Stimulated activated CD4-positive, alpha-beta T cell treated with anti-CD3 and anti-CD28 coated beads, Interleukin-2, amount 100 ng/mL, for 4 hours (primary cell): ENCODE measurements around the gene NCKAP5.

ENCODE experiments used
- DNase-seq: peaks from one replicate; pipeline ENCODE4 v3.0.0-alpha.2; 2020; ENCODE audit warnings: low read depth

The NCKAP5 gene

DNA sequence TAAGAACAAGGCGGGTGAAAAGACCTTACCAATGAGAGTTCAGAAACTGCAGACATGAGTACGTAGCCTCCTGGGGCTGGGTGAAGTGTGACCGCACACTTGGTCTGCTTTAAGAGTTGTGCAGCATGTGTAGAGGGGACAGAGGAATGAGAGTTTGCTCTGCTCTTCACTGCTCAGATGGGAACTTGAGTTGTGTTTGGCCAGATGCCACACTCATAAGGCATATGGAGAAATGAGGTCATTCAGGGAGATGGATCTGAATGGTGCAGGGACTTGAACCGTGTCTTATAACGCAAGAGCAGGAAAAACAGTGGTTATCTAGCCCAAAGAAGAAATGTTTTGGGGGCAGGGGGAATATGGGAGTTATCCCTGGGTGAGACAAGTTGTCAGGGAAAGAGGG lies 624.4 kb downstream of the NCKAP5 start:
- DNase-seq: no peak

DNA sequence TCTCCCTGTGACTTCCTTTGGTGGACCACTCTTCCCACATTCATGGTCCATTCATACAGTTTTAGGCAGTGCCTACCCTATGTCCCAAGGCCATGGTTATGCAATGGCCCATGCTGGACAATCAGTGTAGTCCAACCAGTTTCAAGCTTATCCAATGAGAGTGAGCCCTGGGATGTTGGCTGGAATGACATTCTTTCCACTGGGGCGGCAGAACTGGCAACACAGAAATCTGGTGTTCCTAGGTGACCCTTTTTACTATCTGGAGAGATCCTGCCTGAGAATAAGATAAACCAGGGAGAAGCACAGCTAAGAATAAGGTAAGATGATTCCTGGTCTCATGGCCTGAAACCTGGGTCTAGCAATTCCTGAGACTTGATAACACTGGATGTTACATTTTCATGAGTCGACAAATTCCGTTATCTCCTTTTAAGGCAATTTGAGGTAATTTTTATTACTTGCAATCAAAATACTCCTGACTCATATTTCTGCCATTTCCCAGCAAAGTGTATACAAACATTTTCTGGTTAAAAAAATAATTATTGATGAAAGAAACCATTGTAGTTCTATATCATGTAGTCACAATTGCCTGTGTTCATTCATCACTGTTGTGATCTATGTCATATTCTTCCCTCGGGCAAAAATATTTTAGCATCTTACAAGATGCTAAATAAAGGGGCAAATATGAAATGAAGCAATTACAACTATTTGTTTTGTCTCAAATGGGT lies 626.8 kb downstream of the NCKAP5 start:
- DNase-seq: no peak

DNA sequence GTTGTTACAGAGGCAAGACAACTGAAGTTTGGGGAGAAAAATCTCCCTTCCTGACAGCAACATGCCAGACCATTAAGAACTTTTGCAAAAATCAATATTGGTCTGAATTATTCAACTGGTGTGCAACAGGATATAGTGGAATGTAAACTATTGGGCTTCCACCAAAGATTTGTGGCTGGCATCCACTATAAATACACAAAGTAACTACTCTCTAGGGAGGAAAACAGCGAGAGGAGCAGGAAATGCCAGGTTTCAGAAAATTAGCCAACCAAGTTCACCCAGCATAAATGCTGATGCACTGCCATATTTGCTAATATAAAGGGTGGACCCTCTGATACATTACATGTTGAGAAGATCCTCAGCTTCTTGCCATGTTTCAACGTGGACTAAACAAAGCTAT lies 630.6 kb downstream of the NCKAP5 start:
- no peak for DNase-seq

DNA sequence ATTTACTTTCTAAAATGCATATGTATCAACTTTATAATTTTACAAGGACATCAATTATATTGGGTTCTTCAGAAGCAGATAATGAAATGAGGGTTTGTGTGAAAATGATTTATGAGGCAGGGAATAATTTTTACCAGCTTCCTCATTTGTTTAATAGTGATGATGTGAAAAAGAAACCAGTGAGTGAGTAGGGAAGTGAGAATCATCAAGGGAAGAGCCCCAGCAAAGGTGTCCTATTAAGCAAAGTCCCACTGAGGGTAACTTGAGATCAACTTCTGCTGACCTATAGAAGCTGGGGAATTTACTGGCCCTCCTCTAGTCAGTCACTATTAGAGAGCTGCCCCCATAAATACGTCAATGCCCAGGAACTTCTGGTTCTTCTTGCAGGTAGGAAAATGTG lies 631.5 kb downstream of the NCKAP5 start:
- no peak for DNase-seq

DNA sequence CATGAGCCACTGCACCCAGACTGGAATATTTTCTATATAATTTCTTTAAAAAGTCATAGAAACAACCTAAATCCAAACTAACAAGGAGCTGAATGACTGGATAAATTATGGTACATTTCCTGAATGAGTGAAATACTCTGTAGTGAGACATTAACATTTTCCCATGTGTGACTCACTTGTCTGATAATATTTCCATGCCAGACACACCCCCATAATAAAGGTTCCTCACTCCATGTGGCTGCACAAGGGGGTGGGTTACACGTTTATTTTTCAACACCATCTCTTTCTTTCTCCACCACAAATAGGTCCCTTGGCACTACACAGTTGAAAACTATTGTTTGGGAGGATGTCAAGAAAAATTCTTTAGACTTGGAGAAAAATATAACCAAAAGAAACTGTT lies 632.0 kb downstream of the NCKAP5 start:
- no peak for DNase-seq

DNA sequence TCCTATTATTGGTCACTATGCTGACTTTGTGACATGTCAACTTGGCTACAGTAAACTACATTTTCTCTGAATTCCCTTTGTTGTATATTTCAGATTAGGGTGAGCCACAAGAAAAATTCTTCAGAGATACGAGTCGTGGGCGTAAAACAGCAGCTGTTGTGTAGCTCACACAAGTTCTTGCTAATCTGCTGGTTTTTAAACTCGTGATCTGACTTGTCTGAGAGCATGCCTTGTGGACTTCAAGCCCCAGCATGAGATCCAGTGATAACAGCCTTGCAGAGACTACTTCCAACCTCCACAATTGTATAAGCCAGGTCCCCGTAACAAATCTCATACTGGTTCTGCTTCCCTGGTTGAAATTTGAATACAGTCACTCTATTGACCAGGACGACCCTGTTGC lies 638.5 kb downstream of the NCKAP5 start:
- DNase-seq: no peak

DNA sequence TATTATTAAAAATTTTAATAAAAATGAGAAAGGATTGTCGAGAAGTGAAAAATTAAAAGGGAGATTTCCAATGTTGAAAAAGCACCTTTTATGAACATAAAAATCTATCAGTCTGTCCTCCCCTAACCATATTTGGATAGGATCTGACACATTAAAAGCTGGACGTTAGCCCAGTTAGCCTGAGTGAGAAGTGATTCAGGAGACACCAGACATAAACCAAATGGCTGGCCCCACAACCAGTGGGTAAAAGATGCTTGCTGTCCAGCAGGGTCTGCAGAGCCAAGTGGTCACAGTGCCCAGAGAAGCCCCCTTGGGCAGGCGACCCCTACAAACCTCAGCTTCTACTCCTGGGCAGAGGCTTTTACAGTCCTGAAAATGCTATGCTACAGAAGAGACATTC lies 644.5 kb downstream of the NCKAP5 start:
- no peak for DNase-seq

DNA sequence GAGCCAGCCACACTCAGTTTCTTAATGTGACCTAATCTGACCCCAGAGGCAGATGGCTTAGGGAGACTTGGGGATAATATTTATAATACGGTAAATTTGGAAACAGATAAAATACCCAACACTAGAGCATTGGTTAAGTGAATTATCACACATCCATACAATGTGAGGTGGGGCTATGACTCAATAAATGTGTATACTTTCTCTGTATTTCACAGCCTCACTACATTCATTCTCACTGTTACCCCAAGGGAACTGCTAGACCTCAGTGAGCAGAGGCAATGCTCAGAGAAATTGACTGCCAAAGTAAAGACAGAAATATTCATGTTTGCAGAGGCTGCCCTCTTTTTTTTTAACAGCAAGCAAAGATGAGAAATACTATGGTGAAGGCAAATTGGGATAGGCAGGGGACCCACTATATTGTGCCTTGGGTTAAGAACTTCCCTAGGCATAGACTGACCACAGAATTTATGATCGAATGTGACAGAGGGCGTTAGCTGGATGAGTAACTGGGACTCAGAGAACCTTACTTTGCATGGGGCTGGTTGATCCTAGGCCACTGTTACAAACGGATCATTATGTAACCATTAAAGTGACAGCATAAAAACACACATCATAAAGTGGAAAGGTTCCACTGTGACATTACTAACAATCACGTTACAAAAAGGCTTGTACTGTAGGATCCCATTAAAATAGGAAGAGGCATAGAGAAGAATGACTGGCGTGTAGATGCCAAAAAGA lies 652.3 kb downstream of the NCKAP5 start:
- no peak for DNase-seq

DNA sequence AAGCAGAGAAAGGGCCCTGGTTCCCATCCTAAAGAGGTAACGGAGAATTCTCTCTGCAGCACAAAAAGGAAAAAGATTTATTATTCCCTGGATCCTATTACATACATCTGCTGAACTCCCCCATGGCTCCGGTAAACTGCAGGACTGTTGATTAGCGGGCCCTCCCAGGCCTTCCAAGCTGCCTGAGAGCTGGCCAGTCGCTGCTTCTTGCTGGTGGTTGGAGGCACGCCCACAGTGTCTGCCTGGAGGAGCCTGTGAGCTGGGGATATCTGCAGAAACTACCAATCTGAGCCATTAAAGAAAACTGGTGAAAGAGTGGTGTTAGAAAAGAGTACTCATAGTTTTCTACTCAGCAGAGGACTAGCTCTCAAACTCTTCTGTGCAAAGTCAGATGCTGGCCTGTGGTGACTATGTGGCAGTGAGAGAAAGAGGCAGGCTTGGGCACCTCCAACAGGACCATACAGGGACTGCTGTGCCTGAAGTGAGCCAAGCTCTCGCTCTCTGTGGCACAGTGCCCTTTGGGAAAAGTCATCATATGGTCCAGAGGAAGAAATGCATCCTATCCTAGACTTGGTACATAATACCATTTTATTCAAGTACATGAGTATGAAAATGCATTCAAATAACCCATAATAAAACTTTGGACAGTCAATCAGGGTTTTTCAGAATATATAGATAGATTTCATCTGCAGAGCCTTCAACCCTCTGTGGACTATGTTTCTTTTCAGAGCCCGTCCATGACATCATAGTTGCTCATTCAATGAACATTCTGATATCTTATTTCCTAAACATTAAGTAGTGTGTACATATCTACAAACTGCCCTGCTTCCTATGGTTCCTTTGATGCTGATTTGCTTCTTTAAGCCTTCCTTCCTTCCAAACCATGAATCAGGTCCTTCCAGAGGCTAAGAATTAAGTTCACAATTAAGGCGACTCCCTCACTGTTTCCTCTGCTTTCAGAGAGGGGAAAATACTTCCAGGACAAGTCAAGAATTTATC lies 656.2 kb downstream of the NCKAP5 start:
- DNase-seq: no peak

DNA sequence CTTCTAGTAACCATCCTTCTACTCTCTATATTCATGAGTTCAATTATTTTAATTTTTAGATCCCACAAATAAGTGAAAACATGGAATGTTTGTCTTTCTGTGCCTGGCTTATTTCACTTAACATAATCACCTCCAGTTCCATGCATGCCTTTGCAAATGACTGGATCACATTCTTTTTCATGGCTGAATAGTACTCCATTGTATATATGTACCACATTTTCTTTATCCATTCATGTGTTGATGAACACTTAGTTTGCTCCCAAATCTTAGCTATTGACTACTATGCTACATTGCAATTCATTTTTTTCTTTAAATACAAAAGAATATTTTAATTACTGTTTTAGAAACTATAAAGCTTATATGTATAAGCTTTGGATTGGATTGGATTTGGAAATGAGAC lies 657.8 kb downstream of the NCKAP5 start:
- DNase-seq: no peak

DNA sequence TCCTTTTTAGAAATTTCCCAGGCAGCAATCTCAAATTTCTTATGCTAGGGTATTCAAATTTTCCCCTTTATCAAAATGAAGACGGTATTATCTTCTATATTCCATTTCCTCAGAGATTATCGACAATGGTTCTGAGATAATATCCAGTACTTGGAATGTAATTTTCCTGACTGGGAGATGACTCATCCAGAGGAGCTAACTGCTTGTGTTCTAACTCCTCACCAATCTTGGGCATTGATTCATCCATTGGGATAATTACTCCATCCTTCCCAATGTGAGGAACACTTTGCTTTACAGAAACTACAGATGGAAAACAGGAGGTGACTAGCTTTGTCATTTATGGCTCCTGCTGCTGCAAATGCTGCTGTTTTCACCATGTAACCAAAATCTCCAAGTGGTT lies 658.8 kb downstream of the NCKAP5 start:
- DNase-seq: no peak

DNA sequence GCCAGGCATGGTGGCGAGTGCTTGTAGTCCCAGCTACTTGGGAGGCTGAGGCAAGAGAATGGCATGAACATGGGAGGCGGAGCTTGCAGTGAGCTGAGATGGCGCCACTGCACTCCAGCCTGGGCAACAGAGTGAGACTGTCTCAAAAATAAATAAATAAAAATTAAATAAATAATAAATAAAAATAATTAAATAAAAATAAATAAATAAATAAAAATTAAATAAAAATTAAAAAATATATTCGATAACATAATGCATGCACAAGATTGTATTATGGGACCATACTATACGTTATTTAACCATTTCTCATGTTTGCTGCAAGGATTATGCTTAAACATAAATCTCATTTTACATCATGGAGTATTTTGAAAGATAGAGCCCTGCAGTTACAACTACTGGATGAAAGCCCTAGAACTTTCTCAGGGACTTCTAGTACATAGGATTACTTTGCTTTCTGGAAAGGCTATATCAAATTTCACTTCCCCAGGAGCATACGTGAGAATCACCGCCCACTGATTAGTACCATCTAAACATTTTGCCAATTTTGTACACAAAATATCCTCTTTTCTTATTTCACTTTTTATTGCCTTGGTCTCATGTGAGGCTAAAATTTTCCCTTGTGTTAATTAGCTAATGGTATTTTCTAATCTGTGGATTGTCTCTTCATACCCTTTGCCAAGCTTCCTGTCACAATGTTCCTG lies 664.0 kb downstream of the NCKAP5 start:
- DNase-seq: no peak

DNA sequence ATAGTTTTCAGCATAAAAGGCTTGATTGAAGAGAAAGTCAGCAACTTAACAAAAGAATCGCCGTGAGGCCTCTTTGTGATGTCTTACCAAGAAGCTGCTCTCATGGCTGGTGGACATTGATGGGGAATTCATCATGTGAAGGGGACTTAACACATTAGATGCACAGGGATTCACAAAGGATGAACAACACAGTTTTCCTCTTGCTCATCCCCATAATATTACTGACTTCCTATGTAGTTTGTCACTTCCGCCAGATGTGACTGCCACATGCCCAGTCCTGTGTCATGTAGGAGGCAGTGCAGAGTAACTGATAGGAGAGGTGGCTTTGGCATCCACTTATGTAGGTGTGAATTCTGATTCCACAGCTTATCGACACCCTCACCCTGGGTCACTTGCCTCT lies 665.6 kb downstream of the NCKAP5 start:
- DNase-seq: no peak

DNA sequence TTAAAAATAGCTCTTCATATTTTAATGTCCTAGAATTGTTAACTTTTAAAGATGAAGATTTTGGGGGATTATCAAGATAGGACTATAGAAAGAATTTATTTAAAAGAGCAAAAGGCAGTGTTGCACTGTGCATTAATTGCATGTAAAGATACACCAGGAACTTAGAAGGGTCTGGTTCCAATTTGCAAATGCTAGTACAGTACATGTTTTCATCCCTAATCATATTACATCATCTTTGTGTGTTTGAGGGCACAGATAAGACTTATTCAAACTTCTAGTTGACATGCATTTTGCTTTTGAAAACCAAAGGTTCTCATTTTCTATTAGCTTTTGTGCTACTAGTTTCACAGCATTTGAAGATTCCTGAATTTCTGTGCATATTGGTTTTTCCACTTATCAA lies 666.6 kb downstream of the NCKAP5 start:
- DNase-seq: no peak

DNA sequence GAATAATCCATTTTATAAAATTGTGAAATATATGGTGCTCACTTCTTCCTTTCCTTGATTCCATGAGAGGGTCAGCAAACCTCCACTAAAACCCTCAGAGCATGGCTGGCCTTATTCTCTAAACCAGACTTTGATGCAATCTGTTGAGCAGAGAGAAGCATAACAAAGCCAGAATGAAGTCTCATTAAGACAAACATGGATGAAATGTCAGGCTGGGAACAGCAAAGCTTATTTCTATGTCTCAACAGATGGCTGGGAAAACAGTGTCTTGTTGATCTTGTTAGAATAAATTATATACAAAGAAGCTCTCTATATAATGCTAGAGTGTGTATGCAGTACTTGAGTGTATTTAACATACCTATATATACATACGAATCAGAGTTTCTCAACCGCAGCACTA lies 671.2 kb downstream of the NCKAP5 start:
- no peak for DNase-seq

DNA sequence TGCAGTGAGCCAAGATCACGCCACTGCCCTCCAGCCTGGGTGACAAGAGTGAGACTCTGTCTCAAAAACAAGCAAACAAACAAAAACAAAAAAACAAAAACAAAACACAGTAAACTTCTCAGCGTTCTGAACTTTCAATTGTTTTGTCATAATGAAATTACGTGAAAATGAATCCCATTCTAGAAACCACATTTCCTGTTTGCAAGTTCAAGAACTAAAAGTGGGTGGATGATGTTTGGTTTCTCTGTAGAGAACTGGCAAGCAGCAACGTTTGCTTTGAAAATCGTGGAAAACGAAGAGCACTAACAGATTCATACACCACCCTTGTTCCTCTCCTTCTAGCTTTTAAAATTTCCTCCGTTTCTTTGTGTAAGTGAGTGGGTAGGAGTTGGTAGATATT lies 672.2 kb downstream of the NCKAP5 start:
- DNase-seq: no peak

DNA sequence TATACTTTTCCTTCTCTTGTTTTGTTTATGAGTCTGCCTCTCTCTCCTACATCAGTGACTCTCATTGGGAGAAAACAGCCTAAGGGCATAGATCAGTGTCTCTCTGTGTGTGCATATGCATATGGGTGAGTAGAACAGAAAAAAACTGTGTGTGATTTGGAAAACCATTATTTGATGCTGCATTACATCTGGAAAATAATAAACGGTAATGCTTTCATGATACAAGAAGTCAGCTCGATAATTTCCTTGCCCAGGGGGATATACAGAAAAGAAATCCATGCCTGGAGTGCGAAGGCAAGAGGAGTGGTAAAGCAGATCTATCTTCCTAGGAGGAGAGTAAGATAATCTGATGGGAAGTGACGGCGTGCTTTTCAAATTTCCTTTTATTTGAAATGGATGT lies 676.8 kb downstream of the NCKAP5 start:
- no peak for DNase-seq

DNA sequence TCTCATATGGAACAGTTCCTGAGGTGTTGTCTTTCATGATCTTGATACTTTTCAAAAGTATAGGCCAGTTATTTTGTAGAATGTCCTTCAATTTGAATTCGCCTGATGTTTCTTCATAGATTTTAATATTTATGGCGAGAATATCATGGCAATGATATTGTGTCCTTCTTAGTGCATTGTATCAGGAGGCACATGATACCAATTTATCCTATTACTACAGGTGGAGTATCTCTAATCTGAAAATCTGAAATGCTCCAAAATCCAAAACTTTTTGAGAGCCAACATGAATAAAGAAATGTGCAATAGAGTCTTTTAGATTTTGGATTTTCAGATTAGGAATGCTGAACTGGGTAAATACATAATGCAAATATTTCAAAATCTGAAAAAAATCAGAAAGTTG lies 681.7 kb downstream of the NCKAP5 start:
- no peak for DNase-seq

DNA sequence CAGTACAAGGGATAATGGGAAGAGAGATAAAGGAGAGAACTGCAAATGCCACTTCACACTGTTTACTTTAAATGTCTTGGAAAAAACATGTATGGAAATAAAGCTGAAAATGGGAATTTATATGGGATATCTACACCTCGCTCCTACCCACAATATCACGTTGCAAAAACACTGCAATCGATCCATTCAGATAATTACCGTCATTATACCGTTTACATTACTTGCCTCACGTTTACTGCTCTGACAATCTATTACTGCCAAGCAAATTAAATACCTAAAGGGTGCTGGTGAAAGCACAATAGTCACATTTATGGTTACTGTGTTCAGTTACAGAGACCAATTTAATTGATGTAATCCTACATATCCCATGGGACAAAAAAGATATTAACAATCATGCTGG lies 683.6 kb downstream of the NCKAP5 start:
- DNase-seq: no peak

DNA sequence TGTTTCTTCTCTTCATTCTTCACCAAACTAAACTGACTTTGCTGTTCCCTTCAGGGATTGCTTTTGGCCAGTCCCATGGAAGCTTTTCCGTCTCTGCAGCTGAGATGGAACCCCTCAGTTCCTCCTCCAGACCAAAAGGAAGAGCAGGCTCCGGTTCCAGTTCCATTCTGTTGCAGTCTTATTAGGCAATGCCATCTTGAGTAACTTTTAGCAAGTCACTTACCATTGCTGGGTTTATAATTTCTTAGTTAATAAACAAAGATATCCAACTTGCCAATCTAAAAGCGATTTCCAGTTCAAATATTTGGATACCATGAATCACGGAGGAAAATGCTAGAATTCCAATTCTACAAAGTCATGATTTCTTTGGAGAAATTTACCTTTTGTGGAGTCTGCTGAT lies 684.0 kb downstream of the NCKAP5 start:
- DNase-seq: no peak

DNA sequence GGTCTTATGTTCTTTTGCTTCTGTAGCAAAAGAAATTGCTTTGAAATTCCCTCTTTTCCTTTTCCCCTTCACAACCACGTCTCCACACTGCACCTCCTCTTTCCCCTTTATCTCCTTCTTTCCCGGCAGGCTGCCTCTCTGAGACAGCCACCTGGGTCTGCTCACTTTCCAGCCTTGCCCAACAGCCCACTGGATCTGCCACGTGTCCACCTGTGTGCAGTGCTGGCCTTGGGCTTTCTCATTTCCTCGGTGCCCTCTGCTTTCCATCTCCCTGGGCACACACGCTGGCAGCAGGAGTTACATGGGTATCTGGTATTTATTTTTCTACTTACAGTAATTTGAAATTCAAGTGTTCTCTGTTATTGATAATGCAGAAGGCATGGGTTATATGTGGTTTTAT lies 684.8 kb downstream of the NCKAP5 start:
- no peak for DNase-seq

DNA sequence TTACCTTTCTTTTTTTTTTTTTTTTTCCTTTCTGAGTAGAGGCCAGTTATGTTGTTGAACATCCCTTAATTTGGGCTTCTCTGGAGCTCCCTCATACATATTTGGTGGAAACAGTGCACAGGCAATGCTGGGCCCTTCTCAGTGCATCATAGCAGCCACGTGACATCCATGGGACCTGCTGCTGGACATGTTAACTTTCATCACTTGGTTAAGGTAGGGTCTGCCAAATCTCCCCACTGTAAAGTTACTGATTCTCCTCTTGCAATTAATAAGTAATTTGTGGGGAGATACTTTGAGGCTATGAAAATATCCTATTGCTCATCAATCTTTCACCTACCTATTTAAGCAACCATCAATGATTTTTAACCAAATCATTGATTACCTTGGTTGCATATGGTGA lies 686.7 kb downstream of the NCKAP5 start:
- no peak for DNase-seq
